MM.1S (cell line): ENCODE measurements around the gene LTBP1.

Source experiments
- DNase-seq: peaks from one replicate; pipeline ENCODE4 v3.0.0-alpha.2; 2015
- H2AFZ ChIP-seq: fragments of 300-600 bp; sonication (generic); 2 replicates; pipeline ENCODE4 v1.6.0; 2016; ENCODE audit warnings: antibody characterized with exemption, low read length
- H3F3A ChIP-seq: fragments of 300-600 bp; sonication (generic); 2 replicates; pipeline ENCODE4 v1.6.1; 2016; ENCODE audit warnings: mild to moderate bottlenecking, antibody characterized with exemption, low read length, moderate library complexity, mixed read lengths; ENCODE audit not compliant: insufficient read depth
- H3K27ac ChIP-seq: fragments of 300-600 bp; sonication (generic); 2 replicates; pipeline ENCODE4 v1.5.1; 2016; ENCODE audit warnings: mild to moderate bottlenecking, low read length
- H3K27me3 ChIP-seq: fragments of 300-600 bp; sonication (generic); replicated peaks from 2 replicates; pipeline ENCODE4 v1.6.0; 2016; ENCODE audit warnings: low read length; ENCODE audit not compliant: insufficient read depth
- H3K36me3 ChIP-seq: fragments of 300-600 bp; sonication (generic); replicated peaks from 2 replicates; pipeline ENCODE4 v1.6.1; 2016; ENCODE audit warnings: mild to moderate bottlenecking, low read length, mixed read lengths; ENCODE audit not compliant: insufficient read depth
- H3K4me1 ChIP-seq: fragments of 300-600 bp; sonication (generic); 2 replicates; pipeline ENCODE4 v1.6.1; 2016; ENCODE audit warnings: low read length, mixed read lengths
- H3K4me2 ChIP-seq: fragments of 300-600 bp; sonication (generic); 2 replicates; pipeline ENCODE4 v1.6.0; 2016; ENCODE audit warnings: low read depth, low read length
- H3K4me3 ChIP-seq: fragments of 300-600 bp; sonication (generic); 2 replicates; pipeline ENCODE4 v1.5.1; 2016; ENCODE audit warnings: low read length, mixed read lengths
- H3K79me2 ChIP-seq: fragments of 300-600 bp; sonication (generic); 2 replicates; pipeline ENCODE4 v1.6.1; 2016; ENCODE audit warnings: mixed run types, low read length, mixed read lengths
- H3K9ac ChIP-seq: fragments of 300-600 bp; sonication (generic); 2 replicates; pipeline ENCODE4 v1.6.1; 2016; ENCODE audit warnings: low read length, mixed read lengths
- H3K9me2 ChIP-seq: fragments of 300-600 bp; sonication (generic); replicated peaks from 2 replicates; pipeline ENCODE4 v1.6.1; 2016; ENCODE audit warnings: mild to moderate bottlenecking, low read length, mixed read lengths; ENCODE audit not compliant: insufficient read depth
- H3K9me3 ChIP-seq: fragments of 300-600 bp; sonication (generic); replicated peaks from 2 replicates; pipeline ENCODE4 v1.6.1; 2016; ENCODE audit warnings: mild to moderate bottlenecking, low read length, mixed read lengths; ENCODE audit not compliant: insufficient read depth
- H4K20me1 ChIP-seq: fragments of 300-600 bp; sonication (generic); 2 replicates; pipeline ENCODE4 v1.6.1; 2016; ENCODE audit warnings: mild to moderate bottlenecking, low read length, moderate library complexity, mixed read lengths; ENCODE audit not compliant: insufficient read depth
- CTCF ChIP-seq: fragments of 300-600 bp; sonication (generic); IDR thresholded peaks from 2 replicates; pipeline ENCODE4 v1.5.1; 2016; ENCODE audit warnings: antibody characterized with exemption, low read length, mixed read lengths
- EZH2 ChIP-seq: fragments of 300-600 bp; sonication (generic); optimal IDR thresholded peaks from 2 replicates; pipeline ENCODE3; 2017; ENCODE audit warnings: low read depth, mild to moderate bottlenecking, antibody characterized with exemption, low read length, mixed read lengths
- EZH2phosphoT487 ChIP-seq: fragments of 300-600 bp; sonication (generic); IDR thresholded peaks from 2 replicates; pipeline ENCODE4 v1.6.1; 2018; ENCODE audit warnings: antibody characterized with exemption, low read length

The LTBP1 gene

GRCh38 chr2:33073018-33073417, 126.3 kb downstream of the LTBP1 start:
- H4K20me1 ChIP-seq = no peaks in the 10 kb centered on the region
- no peak overlapping the region for H2AFZ ChIP-seq
- no peak overlapping the region for H3K9ac ChIP-seq
- H3K4me2 ChIP-seq = no peak overlapping the region
- no peak for DNase-seq
- H3K9me2 ChIP-seq = no peaks in the 10 kb centered on the region
- H3K4me3 ChIP-seq = no peak overlapping the region
- TF ChIP-seq CTCF (no peak), EZH2 (no peak), EZH2phosphoT487 (no peak)
- no peak overlapping the region for H3K27ac ChIP-seq
- H3K79me2 ChIP-seq = no peaks in the 10 kb centered on the region
- H3K4me1 ChIP-seq = no peaks in the 10 kb centered on the region
- no peaks in the 10 kb centered on the region for H3K36me3 ChIP-seq
- no peaks in the 10 kb centered on the region for H3K27me3 ChIP-seq
- no peaks in the 10 kb centered on the region for H3F3A ChIP-seq
- H3K9me3 ChIP-seq = no peaks in the 10 kb centered on the region

DNA sequence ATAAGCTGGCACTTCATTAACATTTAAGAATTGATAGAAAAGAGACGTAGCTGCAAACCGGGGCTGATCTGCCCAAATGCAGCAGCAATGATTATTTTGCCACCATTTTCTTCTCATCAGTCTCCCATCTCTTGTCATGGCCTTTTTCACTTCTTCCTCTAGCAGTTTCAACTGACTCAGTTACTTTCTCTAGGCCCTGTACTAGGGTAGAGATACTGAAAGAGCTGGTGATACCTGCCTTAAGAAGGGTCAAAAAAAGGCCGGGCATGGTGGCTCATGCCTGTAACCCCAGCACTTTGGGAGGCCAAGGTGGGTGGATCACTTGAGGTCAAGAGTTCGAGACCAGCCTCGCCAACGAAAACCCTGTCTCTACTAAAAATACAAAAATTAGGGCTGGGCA, 127.4 kb downstream of the LTBP1 start:
- H3K4me3 ChIP-seq = no peak overlapping the region
- no peaks in the 10 kb centered on the region for H3K79me2 ChIP-seq
- no peak overlapping the region for H3K9ac ChIP-seq

GRCh38 chr2:33077311-33077710, 130.6 kb downstream of the LTBP1 start:
- H3K4me1 ChIP-seq = no peaks in the 10 kb centered on the region
- H3K36me3 ChIP-seq = no peaks in the 10 kb centered on the region
- H3K4me2 ChIP-seq = no peak overlapping the region
- no peak overlapping the region for H2AFZ ChIP-seq
- no peak overlapping the region for H3K27ac ChIP-seq
- no peak overlapping the region for H3K4me3 ChIP-seq
- H3K79me2 ChIP-seq = no peaks in the 10 kb centered on the region
- no peak overlapping the region for H3K9ac ChIP-seq
- TF ChIP-seq CTCF = no peak
- TF ChIP-seq EZH2phosphoT487 = no peak
- no peak for TF ChIP-seq EZH2
- no peaks in the 10 kb centered on the region for H3K9me2 ChIP-seq
- no peaks in the 10 kb centered on the region for H3K9me3 ChIP-seq
- no peaks in the 10 kb centered on the region for H3F3A ChIP-seq
- no peaks in the 10 kb centered on the region for H4K20me1 ChIP-seq
- DNase-seq = no peak
- no peaks in the 10 kb centered on the region for H3K27me3 ChIP-seq

More for the DNA sequence above, 127.4 kb downstream of the LTBP1 start:
- H4K20me1 ChIP-seq = no peaks in the 10 kb centered on the region
- no peaks in the 10 kb centered on the region for H3K36me3 ChIP-seq
- no peaks in the 10 kb centered on the region for H3F3A ChIP-seq
- no peak overlapping the region for H2AFZ ChIP-seq
- no peaks in the 10 kb centered on the region for H3K9me3 ChIP-seq
- H3K4me1 ChIP-seq = no peaks in the 10 kb centered on the region
- no peak overlapping the region for H3K27ac ChIP-seq
- no peak overlapping the region for H3K4me2 ChIP-seq
- no peaks in the 10 kb centered on the region for H3K9me2 ChIP-seq
- H3K27me3 ChIP-seq = no peaks in the 10 kb centered on the region
- no peak for DNase-seq
- TF ChIP-seq CTCF (no peak), EZH2phosphoT487 (no peak), EZH2 (no peak)

DNA sequence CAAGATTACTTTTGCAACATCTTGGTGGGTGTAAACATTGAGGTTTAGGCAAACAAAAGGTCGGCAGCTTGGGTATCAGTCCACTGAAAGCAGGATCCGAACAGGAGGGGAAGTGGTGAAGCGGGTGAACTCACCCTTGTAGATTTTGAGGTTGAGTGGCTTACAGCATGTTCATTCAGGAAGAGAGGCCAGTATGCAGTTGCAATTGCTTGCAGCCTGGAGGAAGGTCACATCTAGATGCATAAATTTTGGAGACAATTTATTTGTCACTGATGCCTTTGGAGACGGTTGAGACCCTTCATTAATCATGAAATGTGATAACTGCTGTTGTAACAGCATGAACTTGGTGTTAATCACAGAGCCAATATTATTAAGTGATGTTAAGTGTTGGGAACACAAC, 131.1 kb downstream of the LTBP1 start:
- no peak for DNase-seq

More for the DNA sequence above, 131.1 kb downstream of the LTBP1 start:
- H3K27me3 ChIP-seq = no peaks in the 10 kb centered on the region
- no peak for TF ChIP-seq CTCF
- no peak for TF ChIP-seq EZH2
- no peak for TF ChIP-seq EZH2phosphoT487
- H3K79me2 ChIP-seq = no peaks in the 10 kb centered on the region
- H3F3A ChIP-seq = no peaks in the 10 kb centered on the region
- no peak overlapping the region for H3K27ac ChIP-seq
- H3K9ac ChIP-seq = no peak overlapping the region
- no peaks in the 10 kb centered on the region for H3K9me3 ChIP-seq
- H2AFZ ChIP-seq = no peak overlapping the region
- no peaks in the 10 kb centered on the region for H3K9me2 ChIP-seq
- H3K36me3 ChIP-seq = no peaks in the 10 kb centered on the region
- H4K20me1 ChIP-seq = no peaks in the 10 kb centered on the region
- H3K4me2 ChIP-seq = no peak overlapping the region
- H3K4me3 ChIP-seq = no peak overlapping the region
- no peaks in the 10 kb centered on the region for H3K4me1 ChIP-seq
